SU-DHL-6 (cell line): ENCODE results near the gene AP2A2.

Experiments
- H2AFZ ChIP-seq: fragments of 200-600 bp; sonication (generic); 2 replicates; pipeline ENCODE4 v1.6.1; 2014; ENCODE audit warnings: low read depth, mild to moderate bottlenecking, moderate library complexity, mixed read lengths, antibody characterized with exemption, low read length; ENCODE audit not compliant: severe bottlenecking
- H3F3A ChIP-seq: fragments of 200-600 bp; shearing (Covaris generic); 2 replicates; pipeline ENCODE4 v1.6.0; 2016; ENCODE audit warnings: antibody characterized with exemption, mild to moderate bottlenecking; ENCODE audit not compliant: insufficient read depth
- H3K27ac ChIP-seq: fragments of 200-600 bp; sonication (generic); 2 replicates; pipeline ENCODE4 v1.5.1; 2016; ENCODE audit warnings: low read depth, mild to moderate bottlenecking, low read length, moderate library complexity, mixed read lengths
- H3K27me3 ChIP-seq: fragments of 200-600 bp; sonication (generic), shearing (Covaris generic); 2 replicates; pipeline ENCODE4 v1.6.0; 2014; ENCODE audit warnings: mild to moderate bottlenecking, low read length
- H3K36me3 ChIP-seq: fragments of 200-600 bp; sonication (generic); 2 replicates; pipeline ENCODE4 v1.6.1; 2014; ENCODE audit warnings: mild to moderate bottlenecking, low read length, mixed read lengths
- H3K4me2 ChIP-seq: fragments of 300-600, 200-600 bp; shearing (Covaris generic), sonication (generic); 2 replicates; pipeline ENCODE4 v1.6.0; 2014; ENCODE audit warnings: low read length, low read depth, mild to moderate bottlenecking; ENCODE audit not compliant: poor library complexity, severe bottlenecking
- H3K4me3 ChIP-seq: fragments of 200-600 bp; sonication (generic); 2 replicates; pipeline ENCODE4 v1.5.1; 2014; ENCODE audit warnings: antibody characterized with exemption, low read length, mild to moderate bottlenecking, mixed read lengths; ENCODE audit not compliant: insufficient read depth, poor library complexity, severe bottlenecking
- H3K79me2 ChIP-seq: fragments of 200-600 bp; sonication (generic); 2 replicates; pipeline ENCODE4 v1.6.1; 2014; ENCODE audit warnings: mild to moderate bottlenecking, low read length, moderate library complexity; ENCODE audit not compliant: insufficient read depth
- H3K9ac ChIP-seq: fragments of 200-600 bp; sonication (generic); 2 replicates; pipeline ENCODE4 v1.7.0; 2014; ENCODE audit warnings: mild to moderate bottlenecking, low read length
- H3K9me2 ChIP-seq: fragments of 200-600 bp; sonication (generic); replicated peaks from 2 replicates; pipeline ENCODE4 v1.6.1; 2014; ENCODE audit warnings: low read length; ENCODE audit not compliant: insufficient read depth
- H3K9me3 ChIP-seq: fragments of 200-600 bp; sonication (generic); 2 replicates; pipeline ENCODE4 v1.6.1; 2014; ENCODE audit warnings: low read length, mixed read lengths; ENCODE audit not compliant: insufficient read depth
- H4K20me1 ChIP-seq: fragments of 200-600 bp; sonication (generic); 2 replicates; pipeline ENCODE4 v1.6.1; 2014; ENCODE audit warnings: low read depth, mild to moderate bottlenecking, antibody characterized with exemption, low read length, moderate library complexity, mixed read lengths
- CTCF ChIP-seq: fragments of 200-600 bp; sonication (generic); IDR thresholded peaks from one replicate; pipeline ENCODE4 v1.5.1; 2017; ENCODE audit warnings: antibody characterized with exemption, mild to moderate bottlenecking, low read length, moderate library complexity; ENCODE audit not compliant: insufficient read depth, poor library complexity, severe bottlenecking
- EZH2phosphoT487 ChIP-seq: fragments of 200-600 bp; sonication (generic), shearing (Covaris generic); conservative IDR thresholded peaks from 2 replicates; pipeline ENCODE4 v1.6.1; 2018; ENCODE audit warnings: mild to moderate bottlenecking, antibody characterized with exemption, low read length, moderate library complexity, mixed read lengths

Gene AP2A2

GRCh38 chr11:899724-900123 is 25.9 kb upstream of the AP2A2 start:
- H3K36me3 ChIP-seq, result no peaks in the 10 kb centered on the region

GRCh38 chr11:900545-900944 is 25.1 kb upstream of the AP2A2 start:
- no peaks in the 10 kb centered on the region for H3K9me2 ChIP-seq
- no peak overlapping the region for H3K4me3 ChIP-seq
- no peaks in the 10 kb centered on the region for H4K20me1 ChIP-seq
- H3K4me2 ChIP-seq, result no peak overlapping the region
- H3K27ac ChIP-seq, result no peak overlapping the region
- no peaks in the 10 kb centered on the region for H3K9me3 ChIP-seq
- no peaks in the 10 kb centered on the region for H3K36me3 ChIP-seq
- H3K79me2 ChIP-seq, result peaks cover under 1% of the 10 kb centered on the region; the same call in 1 of the 2 replicates
- no peak for TF ChIP-seq CTCF
- no peak for TF ChIP-seq EZH2phosphoT487
- no peaks in the 10 kb centered on the region for H3K27me3 ChIP-seq
- no peak overlapping the region for H3K9ac ChIP-seq
- no peaks in the 10 kb centered on the region for H3F3A ChIP-seq
- no peak overlapping the region for H2AFZ ChIP-seq

More at GRCh38 chr11:899724-900123, 25.9 kb upstream of the AP2A2 start:
- Histone ChIP-seq H3F3A (no peaks in the 10 kb centered on the region), H3K4me2 (no peak overlapping the region), H3K79me2 (no peaks in the 10 kb centered on the region), H3K27ac (no peak overlapping the region), H3K9ac (no peak overlapping the region), H3K4me3 (no peak overlapping the region), H2AFZ (no peak overlapping the region), H3K9me3 (no peaks in the 10 kb centered on the region), H3K27me3 (no peaks in the 10 kb centered on the region), H3K9me2 (no peaks in the 10 kb centered on the region), H4K20me1 (no peaks in the 10 kb centered on the region)
- no peak for TF ChIP-seq EZH2phosphoT487
- no peak for TF ChIP-seq CTCF

- no peak overlapping the region for H3K27ac ChIP-seq
- H3K9me3 ChIP-seq, result no peaks in the 10 kb centered on the region
- H3K79me2 ChIP-seq, result peaks cover 4% of the 10 kb centered on the region; the same call in 1 of the 2 replicates
- H3K4me2 ChIP-seq, result no peak overlapping the region
- no peaks in the 10 kb centered on the region for H3F3A ChIP-seq
- no peaks in the 10 kb centered on the region for H4K20me1 ChIP-seq
- no peaks in the 10 kb centered on the region for H3K36me3 ChIP-seq
- H3K9me2 ChIP-seq, result no peaks in the 10 kb centered on the region
- H3K9ac ChIP-seq, result no peak overlapping the region
- no peak for TF ChIP-seq EZH2phosphoT487
- no peak for TF ChIP-seq CTCF
- no peak overlapping the region for H2AFZ ChIP-seq
- H3K4me3 ChIP-seq, result no peak overlapping the region
- H3K27me3 ChIP-seq, result no peaks in the 10 kb centered on the region
These were observed 24.1 kb upstream of the AP2A2 start for GRCh38 chr11:901452-902061.
